OCI-LY1 (cell line): ENCODE data around the gene FA2H.

Experiments
- CTCF ChIP-seq: fragments of 200-600 bp; sonication (generic), shearing (Covaris generic); IDR thresholded peaks from 2 replicates; pipeline ENCODE4 v1.5.1; 2017; ENCODE audit warnings: mild to moderate bottlenecking, antibody characterized with exemption, low read length, moderate library complexity, mixed read lengths
- EZH2 ChIP-seq: fragments of 200-600 bp; sonication (generic), shearing (Covaris generic); IDR thresholded peaks from 2 replicates; pipeline ENCODE4 v1.8.0; 2017; ENCODE audit warnings: borderline replicate concordance, mixed run types, mild to moderate bottlenecking, antibody characterized with exemption, low read length, moderate library complexity, mixed read lengths

- no peak for TF ChIP-seq EZH2
- no peak for TF ChIP-seq CTCF
These were observed 76.4 kb downstream of the FA2H start for GRCh38 chr16:74698222-74698621.
